DMS79 (cell line): ENCODE measurements around the gene RIPOR3.
"Not testable (repeated sequence)": the region's sequence is repeated elsewhere in the genome, so short reads cannot be mapped to it uniquely, and the experiment has no call there.

Source experiments
- DNase-seq: peaks from one replicate; lab custom pipeline; 2025; lab: John Stamatoyannopoulos, UW

RIPOR3 gene

DNA sequence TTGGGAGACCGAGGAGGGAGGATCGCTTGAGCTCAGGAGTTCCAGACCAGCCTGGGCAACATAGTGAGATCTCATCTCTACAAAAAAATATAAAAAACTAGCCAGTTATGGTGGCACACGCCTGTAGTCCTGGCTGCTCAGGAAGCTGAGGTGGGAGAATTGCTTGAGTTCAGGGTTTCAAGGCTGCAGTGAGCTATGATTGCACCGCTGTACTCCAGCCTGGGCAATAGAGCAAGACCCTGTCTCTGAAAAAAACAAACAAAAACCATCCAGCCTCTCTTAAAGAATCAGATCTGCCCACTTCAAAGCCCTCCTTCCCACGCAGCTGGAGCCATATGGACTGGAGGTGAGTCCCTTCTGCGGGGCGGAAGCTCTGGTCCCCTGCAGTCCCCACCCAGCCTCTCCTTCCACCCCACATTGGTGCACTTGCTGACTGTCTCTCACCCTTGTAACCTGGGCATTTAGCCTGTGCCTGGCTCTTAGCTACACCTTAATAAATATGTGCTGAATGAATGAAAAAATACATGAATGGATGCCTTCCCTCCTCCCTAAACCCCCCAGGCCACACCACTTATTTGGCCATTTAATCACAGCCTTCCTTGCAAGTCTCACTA is 32.9 kb upstream of the RIPOR3 start:
- no peak for DNase-seq

DNA sequence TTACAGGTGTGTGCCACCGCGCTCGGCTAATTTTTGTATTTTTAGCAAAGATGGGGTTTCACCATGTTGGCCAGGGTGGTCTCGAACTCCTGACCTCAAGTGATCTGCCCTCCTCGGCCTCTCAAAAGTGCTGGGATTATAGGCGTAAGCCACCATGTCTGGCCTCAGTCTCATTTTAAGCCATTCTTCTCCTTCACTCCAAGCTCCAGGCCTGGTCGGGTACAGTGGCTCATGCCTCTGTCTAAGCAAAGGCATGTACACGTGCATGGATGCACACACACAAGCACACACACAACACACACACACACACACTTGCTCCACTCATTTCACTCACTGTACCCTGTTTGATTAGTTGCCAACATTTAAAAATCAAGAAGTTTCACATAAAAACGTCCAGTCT is 32.3 kb upstream of the RIPOR3 start:
- no peak for DNase-seq

GRCh38 chr20:50722424-50723155 is 31.2 kb upstream of the RIPOR3 start:
- DNase-seq: no peak

- DNase-seq: no peak
Observed at GRCh38 chr20:50721881-50722281, 30.5 kb upstream of the RIPOR3 start.

DNA sequence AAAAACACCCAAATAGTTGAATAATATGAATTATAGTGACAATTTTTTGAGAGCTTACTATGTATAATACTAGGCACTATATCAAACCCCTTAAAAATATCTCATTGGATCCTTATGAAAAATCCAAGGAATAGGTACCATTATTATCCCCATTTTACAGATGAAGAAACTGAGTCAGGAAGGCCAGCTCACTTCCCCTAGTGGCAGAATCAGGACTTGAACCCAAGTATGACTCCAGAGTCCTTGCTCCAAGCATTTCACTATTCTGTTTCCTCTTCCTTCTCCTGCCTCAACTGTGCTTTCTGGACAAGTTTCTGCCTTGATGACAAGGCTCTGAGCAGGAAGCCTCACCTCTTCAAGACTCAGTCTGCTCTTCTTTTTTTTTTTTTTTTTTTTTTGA is 29.2 kb upstream of the RIPOR3 start:
- no peak for DNase-seq

- no peak for DNase-seq
Observed at GRCh38 chr20:50720026-50720425, 28.7 kb upstream of the RIPOR3 start.

DNA sequence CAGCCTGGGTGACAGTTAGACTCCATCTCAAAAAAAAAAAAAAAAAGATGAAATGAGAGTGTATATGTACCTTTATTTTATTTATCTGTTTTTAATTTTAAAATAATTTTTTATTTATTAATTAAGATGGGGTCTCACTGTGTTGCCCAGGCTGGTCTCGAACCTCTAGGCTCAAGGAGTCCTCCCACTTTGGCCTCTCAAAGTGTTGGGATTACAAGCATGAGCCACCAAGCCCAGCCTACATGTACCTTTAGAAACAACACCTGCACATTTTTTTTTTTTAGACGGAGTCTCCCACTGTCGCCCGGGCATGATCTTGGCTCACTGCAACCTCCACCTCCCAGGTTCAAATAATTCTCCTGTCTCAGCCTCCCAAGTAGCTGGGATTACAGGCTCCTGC is 28.0 kb upstream of the RIPOR3 start:
- no peak for DNase-seq

DNA sequence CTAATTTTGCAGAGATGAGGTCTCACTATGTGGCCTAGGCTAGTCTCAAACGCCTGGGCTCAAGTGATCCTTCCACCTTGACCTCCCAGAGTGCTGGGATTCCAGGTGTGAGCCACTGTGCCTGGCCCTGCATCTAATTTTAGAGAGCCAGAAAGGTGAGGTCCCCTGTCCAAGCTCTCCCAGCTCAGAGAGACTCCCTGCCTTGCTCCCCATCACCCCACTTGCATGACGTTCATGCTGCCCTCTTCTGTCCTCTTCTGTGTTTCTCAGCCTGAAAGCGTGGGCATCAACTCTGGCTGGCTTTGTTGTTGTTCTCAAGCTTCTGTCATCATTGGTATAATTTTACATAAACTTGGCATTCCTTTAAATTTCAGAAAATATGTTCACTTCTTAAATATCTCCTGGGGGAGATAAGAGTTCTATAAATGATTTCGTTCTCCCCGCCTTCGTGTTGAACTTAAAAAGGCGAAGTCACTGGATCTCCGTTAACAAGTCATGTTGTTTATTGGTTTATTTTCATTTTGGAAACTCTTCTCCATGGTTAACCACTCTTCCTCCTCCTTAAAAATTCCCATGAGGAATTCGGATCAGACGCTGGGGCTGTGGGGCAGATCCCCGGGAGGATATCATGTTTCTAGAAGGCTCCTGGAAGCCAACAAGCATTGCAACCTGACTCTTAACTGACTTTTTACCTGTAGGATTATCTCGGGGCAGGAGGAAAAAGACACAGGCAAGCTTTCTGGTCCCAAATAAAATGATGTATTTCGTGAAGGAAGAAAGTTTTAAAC is 26.8 kb upstream of the RIPOR3 start:
- DNase-seq: no peak

- no peak for DNase-seq
Observed at GRCh38 chr20:50717312-50717711, 26.0 kb upstream of the RIPOR3 start.

DNA sequence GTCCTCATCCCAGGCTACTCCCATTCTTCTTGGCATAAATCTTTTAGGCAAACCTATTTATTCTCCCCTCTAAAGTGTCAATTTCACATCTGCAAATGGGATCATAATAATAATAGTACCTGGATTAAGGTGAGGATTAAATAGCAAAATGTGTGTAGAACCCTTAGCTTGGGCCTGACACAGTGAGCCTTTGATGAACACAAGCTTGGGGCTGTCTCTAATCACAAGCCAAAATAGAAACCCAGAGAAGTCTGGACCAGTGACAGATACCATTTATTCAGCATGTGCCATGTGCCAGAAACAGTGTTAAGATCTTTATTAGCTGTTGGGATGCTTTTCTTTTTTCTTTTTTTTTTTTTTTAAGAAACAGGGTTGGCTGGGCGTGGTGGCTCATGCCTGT is 25.2 kb upstream of the RIPOR3 start:
- DNase-seq: no peak

- DNase-seq: no peak
Observed at GRCh38 chr20:50715694-50716093, 24.4 kb upstream of the RIPOR3 start.

- not testable (repeated sequence) for DNase-seq
Observed at GRCh38 chr20:50714426-50714825, 23.1 kb upstream of the RIPOR3 start.

DNA sequence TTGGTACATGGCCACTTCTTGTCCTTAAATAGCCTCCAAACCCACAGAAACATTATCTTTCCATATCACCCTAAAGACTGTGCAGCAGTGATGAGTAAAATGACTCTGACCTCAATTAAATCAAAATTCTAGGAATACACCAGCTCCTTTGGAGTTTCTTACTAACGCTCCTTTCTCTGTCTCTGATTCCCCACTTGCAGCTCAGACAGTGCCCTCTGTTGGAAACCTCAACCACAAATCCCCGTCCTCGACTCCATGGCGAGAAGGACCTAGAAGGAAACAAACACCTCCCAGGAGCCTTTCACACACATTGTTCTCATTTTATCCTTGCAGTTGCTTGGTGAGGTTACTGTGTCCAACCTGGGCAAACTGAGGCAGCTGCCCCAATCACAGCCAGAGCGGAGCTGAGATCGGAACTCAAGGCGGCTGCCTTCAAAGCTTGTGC is 22.3 kb upstream of the RIPOR3 start:
- no peak for DNase-seq

- DNase-seq: no peak
Observed at GRCh38 chr20:50712771-50713656, 21.7 kb upstream of the RIPOR3 start.

GRCh38 chr20:50711113-50711825 is 19.9 kb upstream of the RIPOR3 start:
- DNase-seq: no peak

DNA sequence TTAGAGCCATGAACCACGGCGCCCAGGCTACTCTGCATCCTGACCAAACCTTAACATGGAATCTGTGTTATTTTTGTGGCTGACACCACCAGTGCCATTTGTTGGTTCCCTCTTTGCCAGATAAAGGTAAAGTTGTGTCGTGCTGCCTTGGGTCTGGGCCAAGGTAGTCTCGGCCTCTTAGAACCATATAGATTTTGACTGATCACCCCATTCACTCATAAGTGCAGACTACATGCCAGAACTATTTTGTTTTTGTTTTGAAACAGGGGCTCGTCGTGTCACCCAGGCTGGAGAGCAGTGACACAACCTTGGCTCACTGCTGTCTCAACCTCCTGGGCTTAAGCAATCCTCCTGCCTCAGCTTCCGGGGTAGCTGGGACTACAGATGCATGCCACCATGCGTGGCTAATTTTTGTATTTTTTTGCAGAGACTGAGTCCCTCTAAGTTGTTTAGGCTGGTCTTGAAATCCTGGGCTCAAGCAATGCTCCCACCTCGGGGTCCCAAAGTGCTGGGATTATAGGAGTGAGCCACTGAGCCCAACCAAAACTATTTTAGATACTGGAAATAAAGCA is 19.2 kb upstream of the RIPOR3 start:
- no peak for DNase-seq

DNA sequence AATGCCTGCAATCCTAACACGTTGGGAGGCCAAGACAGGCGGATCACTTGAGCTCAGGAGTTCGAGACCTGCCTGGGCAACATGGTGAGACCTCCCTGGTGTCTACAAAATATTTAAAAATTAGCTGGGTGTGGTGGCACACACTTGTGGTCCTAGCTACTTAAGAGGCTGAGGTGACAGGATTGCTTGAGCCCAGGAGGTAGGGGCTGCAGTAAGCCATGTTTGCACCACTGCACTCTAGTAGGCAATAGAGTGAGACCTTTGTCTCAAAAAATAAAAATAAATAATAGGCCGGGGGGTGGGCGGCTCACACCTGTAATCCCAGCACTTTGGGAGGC is 18.3 kb upstream of the RIPOR3 start:
- DNase-seq: no peak

DNA sequence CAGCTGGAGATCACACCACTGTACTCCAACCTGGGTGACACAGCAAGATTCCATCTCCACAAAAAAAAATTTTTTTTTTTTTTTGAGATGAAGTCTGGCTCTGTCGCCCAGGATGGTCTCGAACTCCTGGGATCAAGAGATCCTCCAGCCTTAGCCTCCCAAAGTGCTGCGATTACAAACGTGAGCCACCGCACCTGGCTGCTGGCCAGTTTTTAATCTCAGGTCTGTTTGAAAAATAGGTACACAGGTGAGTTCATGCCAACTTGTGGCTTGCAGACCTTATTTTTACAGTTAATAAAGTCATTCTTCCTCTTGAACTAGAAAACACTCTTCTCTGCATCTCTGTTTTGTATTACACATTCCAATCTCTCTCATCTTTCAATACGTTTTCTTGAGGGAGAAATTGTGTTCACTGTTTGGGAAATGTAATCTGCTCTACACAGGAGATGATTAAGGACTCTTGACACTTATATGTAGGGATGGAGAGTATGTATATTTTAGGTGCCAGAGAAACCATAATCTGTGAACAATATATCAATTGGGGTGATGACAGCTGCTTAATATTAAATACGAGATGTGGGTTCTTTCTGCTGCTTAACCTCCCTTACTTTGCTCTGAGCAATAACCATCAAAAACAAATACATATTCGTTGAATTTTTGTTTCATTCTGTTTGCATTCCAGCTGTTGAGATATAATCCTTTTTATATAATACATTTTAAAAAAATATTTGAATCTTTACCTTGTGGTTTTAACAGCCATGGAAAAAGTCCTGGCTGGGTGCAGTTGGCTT is 17.7 kb upstream of the RIPOR3 start:
- DNase-seq: no peak

GRCh38 chr20:50704971-50705370 is 13.6 kb upstream of the RIPOR3 start:
- DNase-seq: no peak

- DNase-seq: no peak
Observed at GRCh38 chr20:50704514-50704913, 13.2 kb upstream of the RIPOR3 start.
